Stimulated activated CD8-positive, alpha-beta memory T cell treated with anti-CD3 and anti-CD28 coated beads, Interleukin-4, amount 100 ng/mL, for 4 hours (primary cell): ENCODE data around the gene L3MBTL4.

ENCODE experiments used
- DNase-seq, 2 donors: peaks; one replicate each; pipeline ENCODE4 v3.0.0-alpha.2; 2020; ENCODE audit warnings: low read depth in 2 of 2, low spot score in 1 of 2

The L3MBTL4 gene

GRCh38 chr18:5998907-5999306, 415.8 kb downstream of the L3MBTL4 start:
- DNase-seq, result no peak

GRCh38 chr18:5998166-5998881, 416.4 kb downstream of the L3MBTL4 start:
- no peak for DNase-seq

GRCh38 chr18:5997361-5997760, 417.4 kb downstream of the L3MBTL4 start:
- DNase-seq, result no peak

GRCh38 chr18:5995626-5996025, 419.1 kb downstream of the L3MBTL4 start:
- no peak for DNase-seq

GRCh38 chr18:5993938-5994337, 420.8 kb downstream of the L3MBTL4 start:
- DNase-seq, result no peak

GRCh38 chr18:5992381-5992780, 422.3 kb downstream of the L3MBTL4 start:
- no peak for DNase-seq

- no peak for DNase-seq
These were observed 427.5 kb downstream of the L3MBTL4 start for GRCh38 chr18:5987249-5987648.

GRCh38 chr18:5986257-5986931, 428.3 kb downstream of the L3MBTL4 start:
- no peak for DNase-seq

- DNase-seq, result no peak
These were observed 430.5 kb downstream of the L3MBTL4 start for GRCh38 chr18:5984245-5984644.

- no peak for DNase-seq
These were observed 431.2 kb downstream of the L3MBTL4 start for GRCh38 chr18:5983488-5983887.

- DNase-seq, result no peak
These were observed 432.4 kb downstream of the L3MBTL4 start for GRCh38 chr18:5982332-5982731.

- DNase-seq, result no peak
These were observed 434.0 kb downstream of the L3MBTL4 start for GRCh38 chr18:5980721-5981120.

GRCh38 chr18:5979971-5980457, 434.7 kb downstream of the L3MBTL4 start:
- DNase-seq, result no peak

GRCh38 chr18:5979176-5979888, 435.4 kb downstream of the L3MBTL4 start:
- DNase-seq, result no peak

- no peak for DNase-seq
These were observed 437.7 kb downstream of the L3MBTL4 start for GRCh38 chr18:5977022-5977421.

GRCh38 chr18:5975111-5976002, 439.4 kb downstream of the L3MBTL4 start:
- no peak for DNase-seq

GRCh38 chr18:5974696-5975095, 440.0 kb downstream of the L3MBTL4 start:
- DNase-seq, result no peak

GRCh38 chr18:5973099-5973498, 441.6 kb downstream of the L3MBTL4 start:
- DNase-seq, result no peak

- no peak for DNase-seq
These were observed 442.4 kb downstream of the L3MBTL4 start for GRCh38 chr18:5972298-5972697.

GRCh38 chr18:5969989-5970403, 444.7 kb downstream of the L3MBTL4 start:
- no peak for DNase-seq
